ENCODE data around the gene SERPINB10.

DNA sequence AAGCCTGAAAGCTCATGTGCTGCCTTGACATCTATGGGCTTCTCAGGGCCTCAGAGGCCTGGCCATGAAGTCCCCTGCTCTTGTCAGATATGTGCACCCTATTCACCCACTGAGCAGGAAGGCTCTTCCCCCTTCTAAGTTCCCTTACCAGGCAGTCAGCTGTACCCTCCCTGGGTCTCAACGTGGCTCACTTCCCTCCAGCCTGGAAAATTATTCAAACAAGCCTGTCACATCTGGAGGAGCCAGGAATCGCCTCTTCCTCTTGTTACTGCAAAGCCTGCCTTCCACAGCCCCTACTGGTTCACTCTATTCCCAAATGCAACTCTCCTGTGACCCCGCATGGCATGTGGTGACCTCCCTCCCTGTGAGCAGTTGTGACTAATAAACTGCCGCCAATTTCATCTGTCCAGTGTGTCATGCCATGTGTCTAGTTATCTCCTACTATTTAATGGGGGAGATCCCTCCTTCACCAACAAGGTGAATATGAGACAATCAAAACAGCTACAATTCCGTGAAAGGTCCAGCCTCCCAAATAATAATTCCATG, 53.8 kb downstream of the SERPINB10 start:
- TF ChIP-seq, protein P1, sequence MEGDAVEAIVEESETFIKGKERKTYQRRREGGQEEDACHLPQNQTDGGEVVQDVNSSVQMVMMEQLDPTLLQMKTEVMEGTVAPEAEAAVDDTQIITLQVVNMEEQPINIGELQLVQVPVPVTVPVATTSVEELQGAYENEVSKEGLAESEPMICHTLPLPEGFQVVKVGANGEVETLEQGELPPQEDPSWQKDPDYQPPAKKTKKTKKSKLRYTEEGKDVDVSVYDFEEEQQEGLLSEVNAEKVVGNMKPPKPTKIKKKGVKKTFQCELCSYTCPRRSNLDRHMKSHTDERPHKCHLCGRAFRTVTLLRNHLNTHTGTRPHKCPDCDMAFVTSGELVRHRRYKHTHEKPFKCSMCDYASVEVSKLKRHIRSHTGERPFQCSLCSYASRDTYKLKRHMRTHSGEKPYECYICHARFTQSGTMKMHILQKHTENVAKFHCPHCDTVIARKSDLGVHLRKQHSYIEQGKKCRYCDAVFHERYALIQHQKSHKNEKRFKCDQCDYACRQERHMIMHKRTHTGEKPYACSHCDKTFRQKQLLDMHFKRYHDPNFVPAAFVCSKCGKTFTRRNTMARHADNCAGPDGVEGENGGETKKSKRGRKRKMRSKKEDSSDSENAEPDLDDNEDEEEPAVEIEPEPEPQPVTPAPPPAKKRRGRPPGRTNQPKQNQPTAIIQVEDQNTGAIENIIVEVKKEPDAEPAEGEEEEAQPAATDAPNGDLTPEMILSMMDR (conservative IDR thresholded peaks at IDR 0.05; ENCODE audit: low read depth, low read length) = no peak
- no peak for TF ChIP-seq EZH2 (IDR thresholded peaks at IDR 0.05; ENCODE audit: low read length, unreplicated experiment)
